IgD-negative memory B cell (primary cell): ENCODE results near the gene POLG. TPM values are rescaled to one million over a fixed set of nuclear protein-coding genes. Genes with fewer than 3 reads are reported as not detected.

ENCODE experiments used
- H3K27ac Mint-ChIP-seq, 3 donors: one replicate each; pipeline ENCODE4 v1.8.0; 2020 to 2022; ENCODE audit warnings: mild to moderate bottlenecking in 3 of 3, mixed read lengths in 3 of 3, moderate library complexity in 1 of 3
- H3K27me3 Mint-ChIP-seq: one replicate; pipeline ENCODE4 v1.8.0; 2021; ENCODE audit warnings: mixed read lengths
- H3K36me3 Mint-ChIP-seq: one replicate; pipeline ENCODE4 v1.8.0; 2020; ENCODE audit warnings: mild to moderate bottlenecking, mixed read lengths
- H3K4me1 Mint-ChIP-seq, 3 donors: one replicate each; pipeline ENCODE4 v1.8.0; 2020 to 2022; ENCODE audit warnings: mixed read lengths in 3 of 3, mild to moderate bottlenecking in 1 of 3
- H3K4me3 Mint-ChIP-seq, 4 donors: one replicate each; pipeline ENCODE4 v1.8.0; 2020 to 2022; ENCODE audit warnings: mild to moderate bottlenecking in 4 of 4, mixed read lengths in 4 of 4, moderate library complexity in 3 of 4
- H3K9me3 Mint-ChIP-seq, 3 donors: one replicate each; pipeline ENCODE4 v1.8.0; 2020 to 2021; ENCODE audit warnings: mixed read lengths in 3 of 3, mild to moderate bottlenecking in 1 of 3
- polyA plus RNA-seq: library from polyadenylated mRNA; unstranded; fragments of 300-500 nt; fragmentation: Illumina TruSeq; gene quantifications from one replicate; pipeline ENCODE4 v1.2.3, GENCODE V29; 2021

Gene POLG
- polyA plus RNA-seq, 1 donor from 2014 or later: 46.5 TPM

DNA sequence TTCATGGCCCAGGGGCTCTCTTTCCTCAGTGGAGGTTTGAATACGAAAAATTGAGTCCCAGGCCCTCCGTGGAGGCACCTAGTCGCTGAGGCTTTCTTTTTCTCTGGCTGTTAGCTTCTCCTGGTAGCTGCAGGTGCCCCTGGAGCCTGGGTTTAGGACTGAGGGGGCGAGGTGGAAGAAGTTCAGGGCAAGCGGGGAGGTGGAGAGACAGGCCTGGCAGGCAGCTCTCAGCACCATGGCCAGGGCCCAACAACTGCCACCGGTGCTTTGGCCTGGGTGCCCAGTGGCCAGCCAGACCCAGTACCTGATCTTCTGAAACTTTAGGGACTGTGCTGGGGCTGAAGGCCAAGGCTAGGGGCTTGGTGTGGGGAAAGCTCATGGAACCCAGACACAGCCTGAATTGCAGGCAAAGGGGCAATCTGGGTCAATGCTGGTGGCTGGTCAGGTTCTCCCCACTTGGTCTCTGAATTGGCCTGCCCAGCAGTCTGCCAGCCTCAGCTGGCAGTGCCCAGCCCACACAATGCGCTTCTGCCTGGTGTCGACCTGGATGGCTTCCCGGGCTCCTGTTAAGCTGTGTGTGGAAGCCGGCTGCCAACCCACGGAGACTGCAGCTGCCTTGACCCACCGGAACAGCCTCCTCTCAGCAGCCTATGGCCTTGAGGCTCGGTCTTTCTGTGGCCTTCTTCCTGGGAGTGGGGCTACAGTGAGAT lies 30.3 kb upstream of the POLG start:
- H3K4me3 Mint-ChIP-seq: peak overlapping the region in 2 of 4 donors; percentile 28 to 55
- no peaks in the 10 kb centered on the region for H3K36me3 Mint-ChIP-seq
- H3K4me1 Mint-ChIP-seq: peaks cover 10 to 21% (median 10%) of the 10 kb centered on the region in 3 donors
- peaks cover 73% of the 10 kb centered on the region for H3K27me3 Mint-ChIP-seq
- H3K27ac Mint-ChIP-seq: peak overlapping the region in 1 of 3 donors; percentile 42
- peaks cover 0 to 4% (median 0%) of the 10 kb centered on the region in 3 donors for H3K9me3 Mint-ChIP-seq

DNA sequence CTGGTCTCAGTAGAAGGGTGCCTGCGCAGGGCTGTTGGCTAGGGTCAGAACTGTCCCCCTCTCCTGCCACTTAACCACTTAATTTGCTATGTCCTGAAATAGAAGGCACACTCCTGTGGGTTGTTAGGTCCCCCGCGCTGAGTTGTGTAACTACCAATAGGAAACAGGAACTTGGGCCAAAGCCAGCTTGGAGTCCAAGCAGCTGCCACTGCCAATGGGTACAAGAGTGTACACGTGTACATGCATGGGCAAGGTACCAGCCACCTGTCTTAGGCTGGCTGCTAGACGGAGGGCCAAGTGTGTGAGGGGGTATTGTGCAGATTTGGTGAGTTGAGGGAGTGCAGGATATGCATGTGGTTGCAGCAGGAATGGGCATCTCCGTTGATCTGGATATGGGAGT lies 29.7 kb upstream of the POLG start:
- H3K4me3 Mint-ChIP-seq: peak overlapping the region in 1 of 4 donors; percentile 28
- no peaks in the 10 kb centered on the region for H3K36me3 Mint-ChIP-seq
- peaks cover 72% of the 10 kb centered on the region for H3K27me3 Mint-ChIP-seq
- peaks cover 10 to 18% (median 10%) of the 10 kb centered on the region in 3 donors for H3K4me1 Mint-ChIP-seq
- peak overlapping the region in 1 of 3 donors; percentile 42 for H3K27ac Mint-ChIP-seq
- H3K9me3 Mint-ChIP-seq: peaks cover 0 to 4% (median 0%) of the 10 kb centered on the region in 3 donors

- Mint-ChIP-seq H3K27ac (peak overlapping the region in 1 of 3 donors; percentile 91), H3K4me1 (peaks cover 8 to 12% (median 11%) of the 10 kb centered on the region in 3 donors), H3K36me3 (no peaks in the 10 kb centered on the region), H3K4me3 (peak overlapping the region in 1 of 4 donors; percentile 22), H3K9me3 (peaks cover 0 to 4% (median 0%) of the 10 kb centered on the region in 3 donors), H3K27me3 (peaks cover 70% of the 10 kb centered on the region)
Observed at GRCh38 chr15:89363770-89364169, 29.1 kb upstream of the POLG start.

- Mint-ChIP-seq H3K4me1 (peaks cover 7 to 17% (median 11%) of the 10 kb centered on the region in 3 donors), H3K27ac (peak overlapping the region in 1 of 3 donors; percentile 91), H3K9me3 (peaks cover 0 to 4% (median 0%) of the 10 kb centered on the region in 3 donors), H3K36me3 (no peaks in the 10 kb centered on the region), H3K4me3 (peak overlapping the region; percentile 16 to 86 (median 50)), H3K27me3 (peaks cover 65% of the 10 kb centered on the region)
Observed at GRCh38 chr15:89363133-89363532, 28.5 kb upstream of the POLG start.

DNA sequence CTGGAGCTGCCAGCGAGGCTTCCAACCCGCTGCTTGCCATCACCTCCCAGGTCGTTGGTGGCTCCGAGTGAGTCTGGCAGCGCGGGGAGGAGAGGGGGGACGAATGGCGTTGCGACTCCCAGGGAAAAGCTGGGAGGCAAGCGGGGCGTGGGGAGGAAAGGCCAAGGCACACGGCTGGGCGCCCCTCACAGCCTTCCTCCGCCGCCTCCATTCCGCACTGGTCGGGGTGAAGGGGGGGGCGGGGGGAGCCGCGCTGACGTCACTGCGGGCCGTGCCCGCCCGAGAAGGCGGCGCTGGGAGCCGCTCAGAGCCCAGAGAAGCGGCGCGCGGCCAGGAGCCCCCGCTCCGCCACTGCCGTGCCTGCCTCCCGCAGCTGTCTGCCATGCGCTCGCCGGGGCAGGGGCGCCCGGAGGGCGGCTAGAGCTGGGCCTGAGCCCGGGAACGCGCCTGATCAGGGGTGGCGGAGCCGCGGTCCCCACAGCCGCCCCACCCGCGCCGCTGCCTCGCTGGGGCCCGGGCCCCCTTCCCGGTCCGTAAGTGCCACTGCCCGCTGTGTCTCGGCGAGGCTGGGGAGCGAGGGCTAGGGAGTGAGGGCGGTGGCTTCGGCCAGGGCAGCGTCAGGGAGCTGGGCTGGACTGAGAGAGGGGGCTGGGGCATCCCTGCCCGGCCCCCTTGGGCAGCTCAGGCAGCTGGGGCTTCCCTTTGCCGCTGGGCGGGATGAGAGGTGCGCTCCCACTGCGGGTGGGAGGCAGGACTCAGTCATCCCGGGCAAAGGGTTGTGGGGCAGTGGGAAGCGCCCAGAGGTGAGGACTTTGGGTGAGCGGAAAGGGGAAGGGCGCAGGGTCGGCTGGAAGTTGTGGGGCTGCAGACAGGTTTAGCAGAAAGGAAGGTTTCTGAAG lies 27.8 kb upstream of the POLG start:
- Mint-ChIP-seq H3K27me3 (peaks cover 69% of the 10 kb centered on the region), H3K9me3 (peaks cover 0 to 4% (median 0%) of the 10 kb centered on the region in 3 donors), H3K36me3 (no peaks in the 10 kb centered on the region), H3K4me1 (peaks cover 7 to 17% (median 11%) of the 10 kb centered on the region in 3 donors), H3K4me3 (peak overlapping the region in 1 of 4 donors; percentile 27), H3K27ac (peak overlapping the region in 1 of 3 donors; percentile 91)

DNA sequence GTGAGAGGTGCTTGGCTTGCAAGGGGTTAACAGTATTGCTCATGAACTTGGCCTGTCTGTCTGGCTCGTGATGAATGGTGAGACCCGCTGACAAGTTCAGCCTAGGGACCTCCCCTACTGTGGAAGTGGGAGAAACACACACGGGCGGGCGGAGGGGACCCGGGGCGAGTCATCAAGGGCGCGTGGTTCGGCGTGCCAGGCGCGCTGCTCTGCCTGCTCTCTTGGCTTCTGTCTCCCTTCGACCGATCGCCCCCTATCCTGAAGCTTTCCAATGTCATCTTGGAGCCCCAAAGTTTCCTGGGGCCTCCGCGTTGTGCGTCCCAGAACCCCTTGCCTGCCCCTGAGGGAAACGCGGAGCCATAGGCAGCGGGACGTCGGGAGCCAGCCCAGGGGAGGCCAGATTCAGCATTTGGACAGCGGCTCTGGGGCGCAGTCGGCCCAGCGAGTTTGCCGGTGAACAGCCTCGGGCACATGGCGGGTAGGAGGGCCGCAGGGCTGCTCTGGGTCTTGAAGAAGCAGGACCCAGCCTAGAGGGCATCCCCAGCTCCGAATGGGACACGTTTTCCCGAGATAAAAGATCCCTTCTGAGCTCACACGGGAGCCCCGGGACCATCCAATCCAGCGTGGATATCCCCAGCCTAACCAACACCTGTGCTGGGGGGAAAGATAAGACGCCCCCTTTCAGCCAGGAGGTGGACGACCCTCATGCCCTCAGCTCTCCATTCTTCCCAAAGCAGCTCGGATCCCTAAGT lies 27.0 kb upstream of the POLG start:
- Mint-ChIP-seq H3K9me3 (peaks cover 0 to 2% (median 0%) of the 10 kb centered on the region in 3 donors), H3K4me1 (peaks cover 5 to 17% (median 9%) of the 10 kb centered on the region in 3 donors), H3K4me3 (peak overlapping the region in 3 of 4 donors; percentile 34 to 82 (median 60)), H3K27ac (peak overlapping the region; percentile 82 to 85 (median 82)), H3K36me3 (no peaks in the 10 kb centered on the region), H3K27me3 (peaks cover 68% of the 10 kb centered on the region)

GRCh38 chr15:89360294-89360971 lies 25.8 kb upstream of the POLG start:
- Mint-ChIP-seq H3K4me1 (peaks cover 0 to 17% (median 8%) of the 10 kb centered on the region in 3 donors), H3K27ac (peak overlapping the region in 2 of 3 donors; percentile 82), H3K27me3 (peaks cover 65% of the 10 kb centered on the region), H3K36me3 (no peaks in the 10 kb centered on the region), H3K9me3 (peaks cover 0 to 2% (median 0%) of the 10 kb centered on the region in 3 donors), H3K4me3 (peak overlapping the region in 2 of 4 donors; percentile 60 to 85)

DNA sequence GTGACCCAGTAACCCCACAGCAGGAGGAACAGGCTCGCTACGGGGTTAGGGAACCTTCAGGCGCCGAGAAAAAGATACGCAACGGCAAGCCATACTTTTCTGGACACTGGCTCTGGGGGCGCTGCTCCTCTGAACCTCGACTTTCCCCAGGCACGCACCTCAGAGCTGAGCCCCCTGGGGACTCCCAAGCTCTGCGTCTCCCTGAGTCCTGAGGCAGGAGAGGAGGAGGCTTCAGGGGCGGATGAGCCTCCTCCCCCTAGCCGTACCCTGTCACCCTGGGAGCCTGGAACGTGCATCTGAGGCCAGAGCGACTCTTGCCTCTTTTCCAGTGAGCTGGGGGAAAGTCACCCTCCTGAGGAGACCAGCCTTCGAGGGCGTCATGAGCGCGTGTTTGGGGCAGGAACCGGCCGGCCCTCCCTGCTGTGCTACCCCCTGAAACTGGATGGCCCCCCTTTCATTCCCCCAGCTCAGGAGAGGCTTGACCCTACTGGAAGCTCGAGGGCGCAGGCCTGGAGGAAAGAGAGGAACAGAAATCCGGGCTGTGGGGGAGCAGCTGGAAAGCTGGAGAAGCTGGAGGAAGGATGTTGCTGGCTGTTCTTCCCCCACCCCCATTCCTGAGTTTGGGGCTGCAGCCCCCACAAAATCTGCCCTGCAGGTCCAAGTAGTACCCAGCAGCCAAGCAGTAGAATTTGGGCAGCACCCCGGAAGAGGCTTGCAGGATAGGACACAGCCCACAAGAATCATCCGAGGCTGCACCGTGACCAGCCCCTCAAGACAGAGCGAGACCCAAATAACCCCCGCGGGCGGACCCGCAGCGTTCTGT lies 25.1 kb upstream of the POLG start:
- H3K27ac Mint-ChIP-seq: peak overlapping the region in 1 of 3 donors; percentile 83
- peaks cover 0 to 2% (median 0%) of the 10 kb centered on the region in 3 donors for H3K9me3 Mint-ChIP-seq
- H3K36me3 Mint-ChIP-seq: no peaks in the 10 kb centered on the region
- peaks cover 62% of the 10 kb centered on the region for H3K27me3 Mint-ChIP-seq
- H3K4me1 Mint-ChIP-seq: peaks cover 0 to 17% (median 8%) of the 10 kb centered on the region in 3 donors
- H3K4me3 Mint-ChIP-seq: peak overlapping the region in 3 of 4 donors; percentile 35 to 85 (median 44)

DNA sequence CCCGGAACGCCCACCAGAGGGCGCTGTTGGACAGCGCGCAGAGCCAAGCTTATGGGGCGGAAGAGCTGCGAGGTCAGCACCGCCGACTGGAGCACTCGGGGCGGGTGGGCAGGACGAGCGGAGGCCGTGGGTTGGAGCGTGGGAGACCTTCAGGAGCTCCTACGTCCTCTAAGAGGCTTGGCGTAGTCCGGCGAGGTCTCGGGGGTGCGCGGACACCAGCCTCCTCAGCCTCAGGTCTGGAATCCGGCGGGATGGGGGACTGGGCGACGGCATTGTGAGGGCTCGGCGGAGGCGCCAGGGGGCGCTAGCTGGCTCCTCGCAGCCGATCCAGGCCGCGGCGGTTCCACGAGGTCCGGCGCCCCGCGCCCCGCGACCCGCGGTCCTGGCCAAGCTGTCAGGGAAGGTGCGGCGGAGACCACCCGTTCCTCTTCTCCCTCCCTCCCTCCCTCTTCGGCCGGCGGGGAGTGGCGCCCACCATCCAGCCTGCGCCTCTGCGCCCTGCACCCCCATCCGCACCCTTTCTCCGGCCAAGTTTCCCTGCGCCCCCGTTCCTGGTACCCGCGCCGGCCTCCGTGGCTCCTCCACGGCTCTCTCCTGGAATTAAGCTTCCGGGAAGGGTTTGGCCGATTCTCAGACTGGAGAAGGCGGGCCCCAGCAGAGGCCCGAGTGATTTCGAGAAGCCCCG lies 24.3 kb upstream of the POLG start:
- H3K36me3 Mint-ChIP-seq: no peaks in the 10 kb centered on the region
- H3K27ac Mint-ChIP-seq: peak overlapping the region; percentile 22 to 83 (median 71)
- H3K4me3 Mint-ChIP-seq: peak overlapping the region; percentile 61 to 88 (median 84)
- H3K27me3 Mint-ChIP-seq: peaks cover 59% of the 10 kb centered on the region
- H3K9me3 Mint-ChIP-seq: peaks cover 0 to 2% (median 0%) of the 10 kb centered on the region in 3 donors
- H3K4me1 Mint-ChIP-seq: peaks cover 0 to 17% (median 8%) of the 10 kb centered on the region in 3 donors

- Mint-ChIP-seq H3K36me3 (no peaks in the 10 kb centered on the region), H3K9me3 (no peaks in the 10 kb centered on the region), H3K27me3 (peaks cover 58% of the 10 kb centered on the region), H3K4me3 (peak overlapping the region; percentile 61 to 88 (median 84)), H3K27ac (peak overlapping the region; percentile 22 to 83 (median 71)), H3K4me1 (peaks cover 0 to 17% (median 8%) of the 10 kb centered on the region in 3 donors)
Observed at GRCh38 chr15:89358435-89358754, 23.8 kb upstream of the POLG start.

DNA sequence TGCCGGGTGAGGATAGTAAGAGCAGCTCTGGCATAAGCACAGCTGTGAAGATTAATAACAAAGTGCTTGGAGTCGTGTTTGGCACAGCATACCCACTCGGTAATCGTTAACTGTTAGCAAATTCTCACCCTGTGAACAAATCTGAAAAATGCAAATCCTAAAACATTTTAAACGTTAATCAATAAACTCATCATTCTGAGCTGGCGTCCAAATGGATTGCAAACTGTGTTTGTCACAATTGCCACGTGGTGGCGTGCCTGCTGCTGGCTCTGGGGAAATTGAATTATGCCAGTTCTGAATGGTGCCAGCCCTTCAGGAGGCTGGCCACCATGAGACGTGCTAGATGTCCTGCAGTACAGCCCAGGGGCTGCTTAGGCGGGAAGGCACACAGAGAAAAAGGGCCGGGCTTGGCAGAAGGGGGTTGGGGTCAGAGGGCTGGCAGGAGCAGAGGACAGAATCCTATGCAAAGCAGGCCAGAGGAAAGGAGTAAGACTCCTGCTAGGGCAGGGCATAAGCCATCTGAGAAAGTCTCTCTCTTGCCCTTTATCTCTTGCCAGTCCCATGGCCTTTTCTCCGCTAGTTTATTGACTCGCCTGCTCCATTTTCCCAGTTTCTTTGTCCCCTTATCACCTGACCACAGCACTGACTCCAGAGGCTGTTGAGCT lies 22.1 kb upstream of the POLG start:
- peaks cover 0 to 17% (median 5%) of the 10 kb centered on the region in 3 donors for H3K4me1 Mint-ChIP-seq
- H3K27me3 Mint-ChIP-seq: peaks cover 53% of the 10 kb centered on the region
- H3K27ac Mint-ChIP-seq: peak overlapping the region in 1 of 3 donors; percentile 69
- no peaks in the 10 kb centered on the region for H3K9me3 Mint-ChIP-seq
- H3K4me3 Mint-ChIP-seq: peak overlapping the region in 1 of 4 donors; percentile 59
- no peaks in the 10 kb centered on the region for H3K36me3 Mint-ChIP-seq

- no peaks in the 10 kb centered on the region for H3K36me3 Mint-ChIP-seq
- H3K27ac Mint-ChIP-seq: no peak overlapping the region
- no peaks in the 10 kb centered on the region for H3K9me3 Mint-ChIP-seq
- no peak overlapping the region for H3K4me3 Mint-ChIP-seq
- peaks cover 0 to 7% (median 0%) of the 10 kb centered on the region in 3 donors for H3K4me1 Mint-ChIP-seq
- peaks cover 38% of the 10 kb centered on the region for H3K27me3 Mint-ChIP-seq
Observed at GRCh38 chr15:89353991-89354390, 19.4 kb upstream of the POLG start.
